Stimulated activated memory B cell treated with anti-CD40 and anti-IgM and Interleukin-4, amounts not matched to agents 10 μg/mL and 1 μg/mL and 100 μg/mL, for 72 hours (primary cell): Measurements from ENCODE around the gene CYP11A1.
"Not testable (repeated sequence)": the region's sequence is repeated elsewhere in the genome, so short reads cannot be mapped to it uniquely, and the experiment has no call there.

Experiments used
- ATAC-seq: fragments of 150-1000 bp; cut with Tn5 transposase; 2 replicates; pipeline ENCODE4 v1.10.0; 2021
- H3K27ac Mint-ChIP-seq: one replicate; pipeline ENCODE4 v1.8.0; 2022; ENCODE audit warnings: mild to moderate bottlenecking, mixed read lengths
- H3K27me3 Mint-ChIP-seq: one replicate; pipeline ENCODE4 v1.8.0; 2022; ENCODE audit warnings: mixed read lengths
- H3K36me3 Mint-ChIP-seq: one replicate; pipeline ENCODE4 v1.8.0; 2022; ENCODE audit warnings: mixed read lengths
- H3K4me1 Mint-ChIP-seq: one replicate; pipeline ENCODE4 v1.8.0; 2022; ENCODE audit warnings: mixed read lengths
- H3K4me3 Mint-ChIP-seq: one replicate; pipeline ENCODE4 v1.8.0; 2022; ENCODE audit warnings: mild to moderate bottlenecking, moderate library complexity, mixed read lengths
- H3K9me3 Mint-ChIP-seq: one replicate; pipeline ENCODE4 v1.8.0; 2022; ENCODE audit warnings: mixed read lengths

CYP11A1 gene

GRCh38 chr15:74356050-74356449 lies 11.4 kb downstream of the CYP11A1 start:
- Mint-ChIP-seq H3K9me3 (peaks cover 14% of the 10 kb centered on the region), H3K27me3 (peaks cover 18% of the 10 kb centered on the region), H3K36me3 (peaks cover 13% of the 10 kb centered on the region)
- not testable (repeated sequence) for ATAC-seq, H3K4me1 Mint-ChIP-seq, H3K27ac Mint-ChIP-seq, H3K4me3 Mint-ChIP-seq

DNA sequence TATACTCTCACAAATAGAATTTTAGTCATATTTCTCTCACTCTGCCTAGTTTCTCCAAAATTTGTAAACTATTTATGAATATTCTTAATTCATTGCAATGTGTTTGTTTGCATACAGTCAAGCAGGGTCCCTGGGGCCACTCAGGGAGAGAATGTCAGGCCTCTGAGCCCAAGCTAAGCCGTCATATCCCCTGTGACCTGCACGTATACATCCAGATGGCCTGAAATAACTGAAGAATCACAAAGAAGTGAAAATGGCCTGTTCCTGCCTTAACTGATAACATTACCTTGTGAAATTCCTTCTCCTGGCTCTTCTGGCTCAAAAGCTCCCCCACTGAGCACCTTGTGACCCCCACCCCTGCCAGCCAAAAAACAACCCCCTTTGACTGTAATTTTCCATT lies 13.5 kb downstream of the CYP11A1 start:
- not testable (repeated sequence) for ATAC-seq, H3K27ac Mint-ChIP-seq, H3K4me1 Mint-ChIP-seq, H3K4me3 Mint-ChIP-seq
- peaks cover 13% of the 10 kb centered on the region for H3K36me3 Mint-ChIP-seq
- H3K9me3 Mint-ChIP-seq: peaks cover 14% of the 10 kb centered on the region
- peaks cover 18% of the 10 kb centered on the region for H3K27me3 Mint-ChIP-seq

GRCh38 chr15:74352393-74352910 lies 15.0 kb downstream of the CYP11A1 start:
- peaks cover 14% of the 10 kb centered on the region for H3K9me3 Mint-ChIP-seq
- H3K4me1 Mint-ChIP-seq: no peaks in the 10 kb centered on the region
- peaks cover 18% of the 10 kb centered on the region for H3K27me3 Mint-ChIP-seq
- no peak for ATAC-seq
- H3K4me3 Mint-ChIP-seq: no peak overlapping the region
- no peak overlapping the region for H3K27ac Mint-ChIP-seq
- peaks cover 13% of the 10 kb centered on the region for H3K36me3 Mint-ChIP-seq

DNA sequence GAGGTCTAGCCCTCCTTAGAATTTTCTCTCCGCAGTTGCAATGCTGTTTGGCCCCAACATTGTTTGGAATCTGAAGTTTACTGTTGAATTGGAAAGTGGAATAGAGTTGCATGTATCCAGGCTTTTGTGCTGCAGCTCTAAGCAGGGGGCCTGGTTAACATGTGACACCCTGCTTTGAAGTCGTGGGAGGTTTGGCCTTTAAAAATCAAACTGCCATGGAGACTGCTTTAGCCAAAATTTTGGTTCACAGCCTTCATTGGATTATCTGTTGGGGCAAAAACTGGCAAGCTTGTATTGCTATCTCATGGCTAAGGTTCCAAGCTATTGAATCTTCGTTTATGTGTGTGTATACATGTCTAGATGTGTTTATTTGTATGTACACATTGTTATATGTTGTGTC lies 15.8 kb downstream of the CYP11A1 start:
- Mint-ChIP-seq H3K4me1 (no peaks in the 10 kb centered on the region), H3K36me3 (peaks cover 13% of the 10 kb centered on the region), H3K4me3 (no peak overlapping the region), H3K27ac (no peak overlapping the region), H3K27me3 (peaks cover 18% of the 10 kb centered on the region), H3K9me3 (peaks cover 14% of the 10 kb centered on the region)
- ATAC-seq: no peak

- peaks cover 2% of the 10 kb centered on the region for H3K4me1 Mint-ChIP-seq
- peaks cover 13% of the 10 kb centered on the region for H3K36me3 Mint-ChIP-seq
- H3K27me3 Mint-ChIP-seq: peaks cover 20% of the 10 kb centered on the region
- no peak overlapping the region for H3K27ac Mint-ChIP-seq
- peaks cover 13% of the 10 kb centered on the region for H3K9me3 Mint-ChIP-seq
- no peak for ATAC-seq
- no peak overlapping the region for H3K4me3 Mint-ChIP-seq
Measured at GRCh38 chr15:74350295-74351275, 16.9 kb downstream of the CYP11A1 start.

DNA sequence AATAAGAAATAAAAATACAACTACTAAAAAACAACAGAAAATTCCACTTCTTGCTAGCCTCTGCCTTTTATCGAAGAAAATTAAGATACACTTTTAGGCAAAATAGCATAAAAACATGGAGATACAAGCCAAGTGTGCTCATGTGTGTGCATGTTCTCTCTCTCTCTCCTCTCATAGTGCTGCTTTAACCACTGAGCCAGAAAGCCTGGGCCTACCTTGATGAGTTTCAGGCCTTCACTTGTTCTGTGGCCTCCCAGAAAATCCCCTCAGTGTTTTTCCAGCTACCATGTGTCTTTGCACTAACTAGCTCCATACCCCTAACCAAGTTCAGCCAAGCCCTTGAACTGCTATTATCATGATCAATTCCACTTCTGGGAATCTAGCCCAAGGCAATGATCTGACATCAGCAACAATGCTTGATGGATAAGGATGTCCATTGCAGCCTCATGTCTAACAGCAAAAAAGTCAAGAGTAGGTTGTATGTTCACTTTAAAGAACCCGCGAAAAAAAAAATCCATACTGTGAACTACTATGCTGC lies 18.1 kb downstream of the CYP11A1 start:
- Mint-ChIP-seq H3K36me3 (peaks cover 1% of the 10 kb centered on the region), H3K27ac (no peak overlapping the region), H3K27me3 (peaks cover 19% of the 10 kb centered on the region), H3K9me3 (peaks cover 2% of the 10 kb centered on the region), H3K4me3 (no peak overlapping the region), H3K4me1 (peaks cover 7% of the 10 kb centered on the region)
- ATAC-seq: no peak

DNA sequence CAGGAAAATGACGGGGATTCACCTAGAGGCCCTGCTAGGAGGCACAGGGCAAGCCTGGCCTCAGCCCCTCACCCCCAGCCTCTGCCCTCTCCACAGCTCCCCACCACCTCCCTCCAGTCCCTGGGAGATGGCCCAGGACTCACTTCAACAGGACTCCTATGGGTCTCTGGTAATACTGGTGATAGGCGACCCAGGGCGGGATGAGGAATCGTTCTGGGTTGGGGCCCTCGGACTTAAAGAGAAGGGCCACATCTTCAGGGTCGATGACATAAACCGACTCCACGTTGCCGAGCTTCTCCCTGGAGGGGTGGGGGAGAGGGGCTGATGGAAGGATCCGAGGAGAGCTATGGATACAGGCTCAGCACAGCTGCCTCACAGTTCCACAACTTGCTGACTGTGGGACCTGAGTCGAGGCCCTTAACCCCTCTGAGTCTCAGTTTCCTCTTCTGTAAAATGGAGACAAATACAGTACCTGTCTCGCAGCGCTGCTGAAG lies 19.6 kb downstream of the CYP11A1 start:
- Mint-ChIP-seq H3K36me3 (no peaks in the 10 kb centered on the region), H3K4me3 (no peak overlapping the region), H3K27ac (no peak overlapping the region), H3K9me3 (no peaks in the 10 kb centered on the region), H3K27me3 (peaks cover 27% of the 10 kb centered on the region), H3K4me1 (peaks cover 7% of the 10 kb centered on the region)
- ATAC-seq: no peak

GRCh38 chr15:74345051-74345450 lies 22.4 kb downstream of the CYP11A1 start:
- Mint-ChIP-seq H3K27me3 (peaks cover 41% of the 10 kb centered on the region), H3K9me3 (no peaks in the 10 kb centered on the region), H3K36me3 (no peaks in the 10 kb centered on the region), H3K27ac (no peak overlapping the region), H3K4me1 (peaks cover 7% of the 10 kb centered on the region), H3K4me3 (no peak overlapping the region)
- ATAC-seq: no peak

DNA sequence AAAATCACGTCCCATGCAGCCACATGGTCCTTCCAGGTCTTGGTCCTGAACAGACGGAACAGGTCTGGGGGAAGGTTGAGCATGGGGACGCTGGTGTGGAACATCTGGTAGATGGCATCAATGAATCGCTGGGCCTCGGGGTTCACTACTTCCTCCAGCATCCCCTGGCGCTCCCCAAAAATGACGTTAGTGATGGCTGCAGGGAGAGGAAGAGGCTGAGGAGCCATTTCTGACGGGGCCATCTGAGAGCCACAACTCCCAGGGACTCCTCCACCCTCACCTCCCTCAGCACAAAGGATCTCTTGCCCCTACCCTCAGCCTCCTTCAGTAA lies 23.7 kb downstream of the CYP11A1 start:
- H3K4me3 Mint-ChIP-seq: no peak overlapping the region
- H3K27ac Mint-ChIP-seq: no peak overlapping the region
- no peaks in the 10 kb centered on the region for H3K36me3 Mint-ChIP-seq
- H3K4me1 Mint-ChIP-seq: peaks cover 7% of the 10 kb centered on the region
- peaks cover 49% of the 10 kb centered on the region for H3K27me3 Mint-ChIP-seq
- ATAC-seq: no peak
- H3K9me3 Mint-ChIP-seq: no peaks in the 10 kb centered on the region

DNA sequence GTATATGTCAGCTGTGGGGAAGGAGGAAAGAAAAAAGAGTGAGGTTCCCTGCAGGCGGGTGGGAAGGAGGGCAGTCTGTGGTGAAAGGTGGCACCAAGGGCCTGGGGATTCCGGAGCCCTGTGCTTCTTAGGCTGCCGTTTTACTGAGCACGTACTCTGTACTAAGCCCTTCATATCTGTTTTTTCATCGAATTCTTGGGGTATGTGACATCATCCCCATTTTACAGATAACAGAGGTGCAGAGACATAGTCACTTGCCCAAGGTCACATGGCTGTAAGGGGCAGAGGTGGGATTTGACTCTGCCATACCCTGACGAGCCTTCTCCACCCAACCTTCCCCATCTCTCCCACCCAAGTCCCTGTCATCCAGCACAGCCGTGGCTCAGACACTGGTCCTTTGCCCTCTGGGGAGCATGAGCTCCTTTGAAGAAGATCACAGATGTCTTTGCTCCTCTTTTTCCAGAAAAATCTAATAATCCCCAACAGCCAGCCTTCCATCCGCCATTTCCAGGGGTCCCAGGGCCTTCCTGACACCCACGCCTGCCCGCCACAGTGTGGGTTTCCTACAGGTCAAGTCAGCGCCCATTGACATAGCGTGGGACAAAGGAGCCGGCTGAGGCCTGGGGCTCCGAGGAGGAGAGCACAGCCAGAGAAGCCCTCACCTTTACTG lies 24.2 kb downstream of the CYP11A1 start:
- H3K36me3 Mint-ChIP-seq: no peaks in the 10 kb centered on the region
- no peak for ATAC-seq
- H3K4me3 Mint-ChIP-seq: no peak overlapping the region
- H3K27ac Mint-ChIP-seq: no peak overlapping the region
- H3K9me3 Mint-ChIP-seq: no peaks in the 10 kb centered on the region
- peaks cover 49% of the 10 kb centered on the region for H3K27me3 Mint-ChIP-seq
- H3K4me1 Mint-ChIP-seq: peaks cover 7% of the 10 kb centered on the region

DNA sequence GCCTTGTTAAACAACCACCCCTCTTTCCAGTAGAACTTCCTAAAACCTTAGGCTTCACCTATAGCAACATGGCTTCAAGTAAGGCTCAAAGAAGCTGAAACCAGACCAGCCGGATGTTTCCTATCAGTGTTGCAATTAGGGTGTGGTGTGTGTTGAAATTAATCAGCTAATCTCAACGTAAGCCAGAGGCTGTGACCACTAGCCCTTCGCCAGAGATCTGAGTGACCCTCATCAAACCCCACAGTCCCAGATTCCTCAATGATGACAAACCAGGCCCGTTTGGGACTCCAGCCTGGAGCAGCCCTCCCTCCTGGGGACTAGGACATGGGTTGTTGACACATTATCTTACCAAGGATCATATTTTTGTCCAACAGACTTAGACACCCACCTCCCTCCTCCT lies 27.3 kb downstream of the CYP11A1 start:
- ATAC-seq: no peak
- Mint-ChIP-seq H3K9me3 (no peaks in the 10 kb centered on the region), H3K4me1 (no peaks in the 10 kb centered on the region), H3K36me3 (no peaks in the 10 kb centered on the region), H3K27me3 (peaks cover 39% of the 10 kb centered on the region), H3K27ac (no peak overlapping the region), H3K4me3 (no peak overlapping the region)

- Mint-ChIP-seq H3K27me3 (peaks cover 32% of the 10 kb centered on the region), H3K36me3 (no peaks in the 10 kb centered on the region), H3K4me3 (no peak overlapping the region), H3K4me1 (no peaks in the 10 kb centered on the region), H3K27ac (no peak overlapping the region), H3K9me3 (peaks cover under 1% of the 10 kb centered on the region)
- ATAC-seq: no peak
Measured at GRCh38 chr15:74339371-74339770, 28.1 kb downstream of the CYP11A1 start.

- Mint-ChIP-seq H3K4me1 (no peaks in the 10 kb centered on the region), H3K27me3 (peaks cover 31% of the 10 kb centered on the region), H3K4me3 (no peak overlapping the region), H3K27ac (no peak overlapping the region), H3K9me3 (peaks cover 2% of the 10 kb centered on the region), H3K36me3 (no peaks in the 10 kb centered on the region)
- no peak for ATAC-seq
Measured at GRCh38 chr15:74338676-74339075, 28.8 kb downstream of the CYP11A1 start.

DNA sequence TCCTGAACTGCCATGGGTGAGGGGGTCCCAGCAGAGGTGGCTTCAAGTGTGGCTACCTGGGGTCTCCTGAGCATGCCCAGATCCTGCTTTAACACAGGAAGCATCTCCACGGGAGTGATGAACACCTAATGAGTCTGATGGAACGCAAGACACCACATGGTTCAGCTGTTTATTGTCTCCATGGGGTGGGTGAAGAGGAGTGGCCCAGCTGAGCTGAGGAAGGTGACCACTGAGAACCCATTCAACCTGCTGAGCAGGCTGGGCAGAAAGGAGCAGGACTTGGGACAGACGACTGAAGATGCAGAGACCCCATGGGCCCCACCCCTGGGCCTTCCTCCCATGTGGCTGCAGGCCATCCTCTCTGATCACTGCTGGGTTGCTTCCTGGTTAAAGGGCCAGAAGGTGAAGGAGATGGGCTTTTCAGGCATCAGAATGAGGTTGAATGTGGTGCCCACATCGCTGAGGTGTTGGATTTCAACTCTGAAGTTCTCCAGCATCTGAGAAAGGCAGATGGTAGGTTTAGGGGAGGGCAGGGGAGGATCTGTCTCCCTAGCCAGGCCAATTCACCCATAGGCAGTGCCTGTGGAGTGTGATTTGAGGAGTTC lies 29.7 kb downstream of the CYP11A1 start:
- no peak for ATAC-seq
- no peak overlapping the region for H3K4me3 Mint-ChIP-seq
- H3K4me1 Mint-ChIP-seq: no peaks in the 10 kb centered on the region
- no peak overlapping the region for H3K27ac Mint-ChIP-seq
- H3K9me3 Mint-ChIP-seq: peaks cover 2% of the 10 kb centered on the region
- no peaks in the 10 kb centered on the region for H3K36me3 Mint-ChIP-seq
- H3K27me3 Mint-ChIP-seq: peaks cover 21% of the 10 kb centered on the region

DNA sequence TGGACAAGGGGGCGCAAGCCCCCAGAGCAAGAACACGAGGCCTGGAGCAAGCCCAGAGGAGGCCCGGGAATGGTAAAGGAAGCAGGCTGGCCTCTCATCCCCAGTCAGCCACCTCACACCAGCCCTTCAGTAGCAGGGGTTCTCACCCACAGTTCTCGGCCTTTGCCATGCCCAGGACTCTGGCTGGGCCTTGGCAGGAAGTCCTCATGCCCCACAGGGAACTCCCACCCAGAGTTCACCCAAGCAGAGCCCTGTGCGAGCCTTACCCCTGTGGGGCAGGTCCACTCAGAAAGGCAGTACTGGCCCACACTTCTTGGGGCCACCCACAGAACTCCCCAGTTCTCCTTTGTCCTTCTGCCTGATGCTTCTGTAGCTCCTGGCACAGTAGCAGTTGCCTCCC lies 30.3 kb downstream of the CYP11A1 start:
- H3K4me1 Mint-ChIP-seq: no peaks in the 10 kb centered on the region
- peaks cover 2% of the 10 kb centered on the region for H3K9me3 Mint-ChIP-seq
- H3K4me3 Mint-ChIP-seq: no peak overlapping the region
- H3K36me3 Mint-ChIP-seq: no peaks in the 10 kb centered on the region
- peaks cover 18% of the 10 kb centered on the region for H3K27me3 Mint-ChIP-seq
- no peak for ATAC-seq
- no peak overlapping the region for H3K27ac Mint-ChIP-seq
